ENCODE data around the gene SIPA1L3. TPM values are rescaled to one million over a fixed set of nuclear protein-coding genes. Genes with fewer than 3 reads are reported as not detected.

SIPA1L3 gene
- polyA plus RNA-seq, 2 of the 4 experiments (the other 2 are of a cell fraction), result 28.9 to 50.6 TPM

GRCh38 chr19:37979547-37980082 is 72.6 kb downstream of the SIPA1L3 start:
- H3K4me3 ChIP-seq, result no peak overlapping the region
- CTCF ChIA-PET, result interaction anchor here (0.8 to 1.5 kb wide), 2 partner anchors 16 to 76 kb away, joined by 3 to 4 read pairs; no protein-coding TSS in a partner anchor

GRCh38 chr19:37980419-37981170 is 73.6 kb downstream of the SIPA1L3 start:
- H3K4me2 ChIP-seq, result no peak overlapping the region
- H3K9me3 ChIP-seq, result no peaks in the 10 kb centered on the region
- H3K4me1 ChIP-seq, result peaks cover 13% of the 10 kb centered on the region
- H3K27ac ChIP-seq, result peak overlapping the region in 1 of 2 experiments; percentile 57; a peak in 3 of 6 replicates
- DNase-seq (ENCODE audit: low read depth in 1 of 2, low spot score in 1 of 2) (no peak), FAIRE-seq (no peak), ATAC-seq (peak in 1 of 2 experiments; percentile 9; a peak in 2 of 6 replicates)
- POLR2A ChIA-PET, result interaction anchor here (0.8 kb wide), 1 partner anchor 11 kb away, joined by 4 read pairs; no protein-coding TSS in a partner anchor
- CTCF ChIA-PET, result interaction anchor here (1.1 to 26.6 kb wide), 2 partner anchors 11 to 78 kb away, joined by 4 to 391 read pairs; partner anchors contain the start of genes SIPA1L3 and WDR87
- TF ChIP-seq CBX2 (IDR thresholded peaks at IDR 0.05; ENCODE audit: borderline replicate concordance, low read depth) (no peak), EP300 (IDR thresholded peaks at IDR 0.05) (no peak), FOSL2 (IDR thresholded peaks at IDR 0.05) (no peak), FOSL2 (CRISPR knock-in tag; IDR thresholded peaks at IDR 0.05) (no peak)
- 78% methylated on average over 12 of the region's 12 CpGs for WGBS (ENCODE audit: missing lambda C conversion rate)
- no peak overlapping the region for H3K4me3 ChIP-seq

More at GRCh38 chr19:37979547-37980082, 72.6 kb downstream of the SIPA1L3 start:
- H3K9me3 ChIP-seq, result no peaks in the 10 kb centered on the region
- TF ChIP-seq POLR2AphosphoS2 (conservative IDR thresholded peaks at IDR 0.05; ENCODE audit: low read length) (no peak), E2F6 (IDR thresholded peaks at IDR 0.05; ENCODE audit: borderline replicate concordance, low read depth) (no peak), PHF8 (IDR thresholded peaks at IDR 0.05; ENCODE audit: borderline replicate concordance, low read depth) (no peak), EHMT2 (IDR thresholded peaks at IDR 0.05; ENCODE audit: low read depth) (no peak)
- FAIRE-seq (no peak), DNase-seq (ENCODE audit: low read depth in 1 of 2, low spot score in 1 of 2) (no peak), ATAC-seq (peak; percentile 4 to 19; a peak in 3 of 6 replicates)
- peak overlapping the region in 1 of 2 experiments; percentile 57; a peak in 3 of 6 replicates for H3K27ac ChIP-seq
- 0 out of 3 replicates have a peak overlapping the region, but pooled peaks have one; percentile 11 for H3K4me2 ChIP-seq
- H3K4me1 ChIP-seq, result peaks cover 13% of the 10 kb centered on the region
- 87% methylated on average over 13 of the region's 13 CpGs for WGBS (ENCODE audit: missing lambda C conversion rate)
- POLR2A ChIA-PET, result no interaction called here

GRCh38 chr19:37981785-37982475 is 74.9 kb downstream of the SIPA1L3 start:
- ChIA-PET CTCF (interaction anchor here (26.6 kb wide), 1 partner anchor 79 kb away, joined by 391 read pairs; the partner anchor contains the start of genes SIPA1L3 and WDR87), POLR2A (no interaction called here)
- H3K9me3 ChIP-seq, result no peaks in the 10 kb centered on the region
- H3K4me2 ChIP-seq, result no peak overlapping the region
- peaks cover 13% of the 10 kb centered on the region for H3K4me1 ChIP-seq
- ATAC-seq (no peak), DNase-seq (ENCODE audit: low read depth in 1 of 2, low spot score in 1 of 2) (no peak), FAIRE-seq (no peak)
- H3K27ac ChIP-seq, result no peak overlapping the region
- 85% methylated on average over 13 of the region's 13 CpGs for WGBS (ENCODE audit: missing lambda C conversion rate)
- no peak overlapping the region for H3K4me3 ChIP-seq
- TF ChIP-seq CHD2 (IDR thresholded peaks at IDR 0.05; ENCODE audit: low read length, partially characterized antibody) (no peak), EHF (CRISPR knock-in tag; IDR thresholded peaks at IDR 0.05) (no peak), KDM1A (IDR thresholded peaks at IDR 0.05; ENCODE audit: low read depth) (no peak), ATOH8 (CRISPR knock-in tag; IDR thresholded peaks at IDR 0.05; ENCODE audit: low read depth) (no peak), HOXB13 (CRISPR knock-in tag; IDR thresholded peaks at IDR 0.05; ENCODE audit: low read depth) (no peak), HOXA7 (CRISPR knock-in tag; IDR thresholded peaks at IDR 0.05) (no peak), ELK1 (IDR thresholded peaks at IDR 0.05; ENCODE audit: low read depth, low read length) (no peak), CHD4 (IDR thresholded peaks at IDR 0.05; ENCODE audit: borderline replicate concordance) (no peak), MAFK (IDR thresholded peaks at IDR 0.05; ENCODE audit: partially characterized antibody) (no peak), TP53 (CRISPR knock-in tag; IDR thresholded peaks at IDR 0.05) (no peak), SMC3 (IDR thresholded peaks at IDR 0.05) (no peak), FOSL2 (IDR thresholded peaks at IDR 0.05) (no peak), FOSL2 (CRISPR knock-in tag; IDR thresholded peaks at IDR 0.05) (no peak), NR3C1 (IDR thresholded peaks at IDR 0.05) (no peak), CTCF (IDR thresholded peaks at IDR 0.05) (no peak), HDAC2 (IDR thresholded peaks at IDR 0.05) (no peak), POLR2AphosphoS2 (conservative IDR thresholded peaks at IDR 0.05; ENCODE audit: low read length) (no peak)
